A673 (cell line): Measurements from ENCODE around the gene SLC1A4. TPM values are rescaled to one million over a fixed set of nuclear protein-coding genes. Genes with fewer than 3 reads are reported as not detected.
A peak's percentile ranks its signal among the peaks of the same experiment; 100 is the strongest.

Experiments used
- BruUV-seq: library from RNA; stranded (reverse); fragments of 400-500 nt; replicated peaks from 2 replicates; lab custom pipeline; 2021; lab: Mats Ljungman, UMichigan
- CTCF ChIA-PET: fragments of 300-600 bp; sonication (Branson Sonifier 250); formaldehyde crosslinking; loops from one replicate; lab custom pipeline; 2022; ENCODE audit warnings: antibody characterized with exemption; lab: Charles Lee
- POLR2A ChIA-PET: fragments of 300-600 bp; sonication (Branson Sonifier 250); formaldehyde crosslinking; loops from one replicate; lab custom pipeline; 2022; ENCODE audit warnings: antibody characterized with exemption; ENCODE audit not compliant: low non-redundant PET; lab: Charles Lee
- DNase-seq: peaks from one replicate; pipeline ENCODE4 v3.0.0-alpha.2; 2015; ENCODE audit warnings: low spot score
- H3K27ac ChIP-seq: fragments of 200-600 bp; sonication (generic); 2 replicates; pipeline ENCODE4 v1.5.1; 2016; ENCODE audit warnings: mixed run types, low read depth, mild to moderate bottlenecking, mixed read lengths, antibody characterized with exemption, low read length; ENCODE audit not compliant: poor library complexity, severe bottlenecking
- H3K27me3 ChIP-seq: fragments of 200-600 bp; sonication (generic); replicated peaks from 2 replicates; pipeline ENCODE4 v1.6.1; 2017; ENCODE audit warnings: mixed run types, low read depth, mild to moderate bottlenecking, mixed read lengths, antibody characterized with exemption, low read length; ENCODE audit not compliant: insufficient read depth, poor library complexity
- H3K36me3 ChIP-seq: fragments of 200-600 bp; sonication (generic); 2 replicates; pipeline ENCODE4 v1.6.1; 2016; ENCODE audit warnings: mixed run types, mild to moderate bottlenecking, mixed read lengths, antibody characterized with exemption, low read length; ENCODE audit not compliant: insufficient read depth, poor library complexity, severe bottlenecking
- H3K4me1 ChIP-seq: fragments of 200-600 bp; sonication (generic); 2 replicates; pipeline ENCODE4 v1.6.1; 2017; ENCODE audit warnings: mixed run types, mild to moderate bottlenecking, mixed read lengths, antibody characterized with exemption, low read length; ENCODE audit not compliant: insufficient read depth, poor library complexity, severe bottlenecking
- H3K4me3 ChIP-seq: fragments of 200-600 bp; sonication (generic); 2 replicates; pipeline ENCODE4 v1.5.1; 2016; ENCODE audit warnings: low read depth, mixed run types, mild to moderate bottlenecking, mixed read lengths, low read length; ENCODE audit not compliant: poor library complexity, severe bottlenecking
- H3K9me3 ChIP-seq: fragments of 200-600 bp; sonication (generic); 2 replicates; pipeline ENCODE4 v1.6.1; 2016; ENCODE audit warnings: mixed run types, low read depth, mild to moderate bottlenecking, mixed read lengths, antibody characterized with exemption, low read length; ENCODE audit not compliant: poor library complexity, severe bottlenecking
- EZH2 ChIP-seq: fragments of 200-600 bp; sonication (generic); IDR thresholded peaks from 2 replicates; pipeline ENCODE4 v1.6.1; 2017; ENCODE audit warnings: borderline replicate concordance, low read depth, mild to moderate bottlenecking, mixed read lengths, antibody characterized with exemption, low read length; ENCODE audit not compliant: poor library complexity, severe bottlenecking
- intact Hi-C: fragments of 100-400 bp; cut with micrococcal nuclease; formaldehyde crosslinking; loops from one replicate; pipeline ENCODE4 v1.10.0; 2022; ENCODE audit not compliant: unreplicated experiment
- total RNA-seq: library from RNA; stranded (reverse); gene quantifications from 2 replicates; pipeline ENCODE4 v1.2.3, GENCODE V29; 2021
- TF ChIP-seq, protein P1 (sequence below): fragments of 300-800, 200-600 bp; sonication (generic); conservative IDR thresholded peaks from 2 replicates; pipeline ENCODE4 v1.5.1; 2017; ENCODE audit warnings: low read depth, mild to moderate bottlenecking, antibody characterized with exemption, low read length, moderate library complexity, mixed read lengths

SLC1A4 gene
- total RNA-seq, 1 experiment from 2014 or later: 78.1 TPM

DNA sequence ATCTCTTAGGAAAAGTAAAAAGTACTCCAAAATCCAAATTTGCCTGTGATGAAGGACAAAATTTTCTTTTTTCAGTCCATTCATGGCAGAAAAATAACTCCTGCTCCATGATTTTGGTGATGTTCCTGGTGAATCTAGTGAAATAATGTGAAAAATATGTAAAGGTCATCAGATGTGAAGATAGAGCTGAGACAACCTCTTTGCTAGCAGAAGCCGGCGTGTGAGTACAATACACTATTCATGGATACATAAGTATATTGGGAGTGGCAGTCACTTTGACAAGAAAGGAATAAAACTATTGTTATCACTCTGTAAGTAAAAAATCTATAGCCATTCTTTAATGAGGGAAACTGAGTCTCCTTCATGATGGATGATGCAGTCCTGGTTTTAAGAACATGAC lies 6.3 kb upstream of the SLC1A4 start:
- ChIA-PET POLR2A (no interaction called here), CTCF (no interaction called here)
- no peak for DNase-seq
- H3K4me1 ChIP-seq: peaks cover 13% of the 10 kb centered on the region
- no peak overlapping the region for H3K27ac ChIP-seq
- BruUV-seq: no TSS peak
- H3K4me3 ChIP-seq: no peak overlapping the region
- no peaks in the 10 kb centered on the region for H3K36me3 ChIP-seq
- no peak for TF ChIP-seq EZH2
- TF ChIP-seq, protein P1, sequence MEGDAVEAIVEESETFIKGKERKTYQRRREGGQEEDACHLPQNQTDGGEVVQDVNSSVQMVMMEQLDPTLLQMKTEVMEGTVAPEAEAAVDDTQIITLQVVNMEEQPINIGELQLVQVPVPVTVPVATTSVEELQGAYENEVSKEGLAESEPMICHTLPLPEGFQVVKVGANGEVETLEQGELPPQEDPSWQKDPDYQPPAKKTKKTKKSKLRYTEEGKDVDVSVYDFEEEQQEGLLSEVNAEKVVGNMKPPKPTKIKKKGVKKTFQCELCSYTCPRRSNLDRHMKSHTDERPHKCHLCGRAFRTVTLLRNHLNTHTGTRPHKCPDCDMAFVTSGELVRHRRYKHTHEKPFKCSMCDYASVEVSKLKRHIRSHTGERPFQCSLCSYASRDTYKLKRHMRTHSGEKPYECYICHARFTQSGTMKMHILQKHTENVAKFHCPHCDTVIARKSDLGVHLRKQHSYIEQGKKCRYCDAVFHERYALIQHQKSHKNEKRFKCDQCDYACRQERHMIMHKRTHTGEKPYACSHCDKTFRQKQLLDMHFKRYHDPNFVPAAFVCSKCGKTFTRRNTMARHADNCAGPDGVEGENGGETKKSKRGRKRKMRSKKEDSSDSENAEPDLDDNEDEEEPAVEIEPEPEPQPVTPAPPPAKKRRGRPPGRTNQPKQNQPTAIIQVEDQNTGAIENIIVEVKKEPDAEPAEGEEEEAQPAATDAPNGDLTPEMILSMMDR: no peak
- no peaks in the 10 kb centered on the region for H3K27me3 ChIP-seq
- no peaks in the 10 kb centered on the region for H3K9me3 ChIP-seq
- intact Hi-C loops: no loop called here

DNA sequence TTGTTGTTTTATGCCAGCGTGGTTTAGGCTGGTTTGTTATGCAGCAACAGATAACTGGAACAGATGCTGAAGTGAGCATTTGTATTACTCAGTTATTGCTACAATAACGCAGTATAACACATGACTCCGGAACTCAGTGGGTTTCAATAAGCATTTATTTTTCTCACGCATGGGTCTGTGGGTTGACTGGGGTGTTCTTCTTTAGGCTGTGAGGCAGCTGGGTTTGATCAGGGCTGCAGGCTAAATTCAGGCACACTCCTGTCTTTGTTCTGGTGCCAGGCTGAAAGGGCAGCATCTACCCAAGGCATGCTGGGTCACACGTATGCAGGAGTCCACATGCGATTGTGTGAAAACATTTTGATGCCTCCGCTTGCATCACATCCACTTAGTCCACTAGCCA lies 3.8 kb upstream of the SLC1A4 start:
- TF ChIP-seq, protein P1: no peak
- no peak for TF ChIP-seq EZH2
- CTCF ChIA-PET: no interaction called here

DNA sequence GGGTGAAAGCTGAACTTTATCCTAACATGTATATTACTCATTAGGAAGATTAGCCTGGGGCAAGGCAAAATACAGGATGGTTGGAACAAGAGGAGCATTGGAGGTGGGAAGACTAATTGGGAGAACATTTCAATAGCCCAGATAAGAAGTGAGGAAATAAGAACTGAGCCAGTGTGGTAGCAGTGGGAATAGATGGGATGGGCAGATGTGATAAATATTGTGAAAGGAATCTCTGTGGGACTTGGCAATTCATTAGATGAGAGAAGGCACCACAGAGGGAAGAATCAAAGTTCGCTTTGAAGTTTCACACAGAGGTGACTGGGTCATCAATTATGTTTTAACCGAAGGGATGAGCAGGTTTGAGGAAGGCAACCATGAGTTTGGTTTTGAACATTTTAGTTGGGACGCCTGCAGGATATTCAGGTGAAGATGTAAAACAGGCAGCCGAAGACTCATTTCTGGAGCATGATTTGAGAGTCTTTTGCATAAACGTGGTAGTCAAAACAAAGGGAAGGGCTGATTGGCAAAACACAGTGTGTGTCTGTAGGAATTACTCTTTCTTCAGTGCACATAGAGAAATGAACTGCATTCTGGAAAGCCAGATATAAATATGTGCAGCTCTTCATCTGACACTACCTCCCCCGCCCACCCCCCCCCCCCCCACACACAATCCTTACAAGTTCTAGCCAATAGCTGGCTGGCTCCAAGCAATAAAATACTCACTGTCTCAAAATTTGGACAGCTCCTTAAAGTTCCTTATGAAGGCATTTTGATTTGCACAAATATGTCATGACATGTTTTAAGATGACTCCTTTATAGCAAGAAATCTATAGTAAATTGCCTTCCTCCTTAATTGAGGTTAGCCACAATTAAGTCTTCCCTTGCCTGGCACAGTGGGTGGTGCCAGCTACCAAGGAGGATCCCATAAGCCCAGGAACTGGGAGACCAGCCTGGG lies 1.9 kb upstream of the SLC1A4 start:
- Histone ChIP-seq H3K9me3 (no peaks in the 10 kb centered on the region), H3K4me3 (peak overlapping the region; percentile 97), H3K4me1 (peaks cover 18% of the 10 kb centered on the region), H3K27me3 (no peaks in the 10 kb centered on the region), H3K27ac (peak overlapping the region; percentile 49), H3K36me3 (no peaks in the 10 kb centered on the region)
- TSS peak; percentile 89 for BruUV-seq
- ChIA-PET POLR2A (interaction anchor here (0.6 kb wide), 1 partner anchor 9 kb away, joined by 4 read pairs; no protein-coding TSS in a partner anchor), CTCF (interaction anchor here (0.5 kb wide), 1 partner anchor 99 kb away, joined by 3 read pairs; no protein-coding TSS in a partner anchor)
- peak; percentile 84 for DNase-seq
- no peak for TF ChIP-seq EZH2
- TF ChIP-seq, protein P1: no peak
- intact Hi-C loops: no loop called here

More for the DNA sequence above, 3.8 kb upstream of the SLC1A4 start:
- BruUV-seq: no TSS peak
- Histone ChIP-seq H3K27ac (no peak overlapping the region), H3K9me3 (no peaks in the 10 kb centered on the region), H3K27me3 (no peaks in the 10 kb centered on the region), H3K36me3 (no peaks in the 10 kb centered on the region), H3K4me1 (peaks cover 14% of the 10 kb centered on the region), H3K4me3 (no peak overlapping the region)
- DNase-seq: no peak
- POLR2A ChIA-PET: interaction anchor here (0.7 kb wide), 1 partner anchor 21 kb away, joined by 3 read pairs; no protein-coding TSS in a partner anchor
- intact Hi-C loops: no loop called here
